ENCODE results near the gene NSD1. TPM values are rescaled to one million over a fixed set of nuclear protein-coding genes. Genes with fewer than 3 reads are reported as not detected.

Gene NSD1
- total RNA-seq, 2 donors from 2014 or later = 29.8 to 32.0 TPM

GRCh38 chr5:177271113-177271512 is 137.5 kb downstream of the NSD1 start:
- Histone ChIP-seq H3K4me3 (no peak overlapping the region), H3K27ac (peak overlapping the region in 1 of 4 donors; percentile 77), H3K36me3 (replicated peaks in 1 of 2; ENCODE audit: insufficient read depth in 1 of 2, low read depth in 2 of 2) (peaks cover 3 to 12% of the 10 kb centered on the region in 2 donors), H3K9me3 (no peaks in the 10 kb centered on the region), H3K27me3 (no peaks in the 10 kb centered on the region), H3K4me1 (peaks cover 31% of the 10 kb centered on the region)
- DNase-seq (no peak), ATAC-seq (no peak)
- intact Hi-C loops (cut with DNase I) = no loop called here
- TF ChIP-seq, protein P1, sequence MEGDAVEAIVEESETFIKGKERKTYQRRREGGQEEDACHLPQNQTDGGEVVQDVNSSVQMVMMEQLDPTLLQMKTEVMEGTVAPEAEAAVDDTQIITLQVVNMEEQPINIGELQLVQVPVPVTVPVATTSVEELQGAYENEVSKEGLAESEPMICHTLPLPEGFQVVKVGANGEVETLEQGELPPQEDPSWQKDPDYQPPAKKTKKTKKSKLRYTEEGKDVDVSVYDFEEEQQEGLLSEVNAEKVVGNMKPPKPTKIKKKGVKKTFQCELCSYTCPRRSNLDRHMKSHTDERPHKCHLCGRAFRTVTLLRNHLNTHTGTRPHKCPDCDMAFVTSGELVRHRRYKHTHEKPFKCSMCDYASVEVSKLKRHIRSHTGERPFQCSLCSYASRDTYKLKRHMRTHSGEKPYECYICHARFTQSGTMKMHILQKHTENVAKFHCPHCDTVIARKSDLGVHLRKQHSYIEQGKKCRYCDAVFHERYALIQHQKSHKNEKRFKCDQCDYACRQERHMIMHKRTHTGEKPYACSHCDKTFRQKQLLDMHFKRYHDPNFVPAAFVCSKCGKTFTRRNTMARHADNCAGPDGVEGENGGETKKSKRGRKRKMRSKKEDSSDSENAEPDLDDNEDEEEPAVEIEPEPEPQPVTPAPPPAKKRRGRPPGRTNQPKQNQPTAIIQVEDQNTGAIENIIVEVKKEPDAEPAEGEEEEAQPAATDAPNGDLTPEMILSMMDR (IDR thresholded peaks at IDR 0.05) = no peak
- no peak for TF ChIP-seq POLR2A (IDR thresholded peaks at IDR 0.05)
- WGBS, 2 donors = 76 to 93% methylated on average over 4 of the region's 4 CpGs

- H3K27ac ChIP-seq = no peak overlapping the region
- no peaks in the 10 kb centered on the region for H3K27me3 ChIP-seq
- no peak for TF ChIP-seq POLR2A (IDR thresholded peaks at IDR 0.05)
- TF ChIP-seq, protein P1 (IDR thresholded peaks at IDR 0.05) = no peak
- H3K9me3 ChIP-seq = no peaks in the 10 kb centered on the region
- intact Hi-C loops (cut with DNase I) = no loop called here
- 93 to 96% methylated on average over 6 of the region's 6 CpGs for WGBS, 2 donors
- DNase-seq (no peak), ATAC-seq (no peak)
- peaks cover 0 to 11% of the 10 kb centered on the region in 2 donors for H3K36me3 ChIP-seq (replicated peaks in 1 of 2; ENCODE audit: insufficient read depth in 1 of 2, low read depth in 2 of 2)
- H3K4me3 ChIP-seq = no peak overlapping the region
- peaks cover 7% of the 10 kb centered on the region for H3K4me1 ChIP-seq
Observed at GRCh38 chr5:177275883-177276282, 142.3 kb downstream of the NSD1 start.

- intact Hi-C loops (cut with DNase I) = no loop called here
- Histone ChIP-seq H3K27me3 (no peaks in the 10 kb centered on the region), H3K9me3 (no peaks in the 10 kb centered on the region), H3K4me1 (no peaks in the 10 kb centered on the region), H3K4me3 (no peak overlapping the region), H3K36me3 (replicated peaks in 1 of 2; ENCODE audit: insufficient read depth in 1 of 2, low read depth in 2 of 2) (peaks cover 0 to 9% of the 10 kb centered on the region in 2 donors), H3K27ac (peak overlapping the region in 1 of 4 donors; percentile 44)
- WGBS, 2 donors = 47 to 51% methylated on average over 1 of the region's 1 CpG
- DNase-seq (no peak), ATAC-seq (peak; percentile 48)
- TF ChIP-seq, protein P1 (IDR thresholded peaks at IDR 0.05) = no peak
- TF ChIP-seq POLR2A (IDR thresholded peaks at IDR 0.05) = no peak
Observed at GRCh38 chr5:177276886-177277285, 143.3 kb downstream of the NSD1 start.

- H3K36me3 ChIP-seq (replicated peaks in 1 of 2; ENCODE audit: insufficient read depth in 1 of 2, low read depth in 2 of 2) = peaks cover 7 to 26% of the 10 kb centered on the region in 2 donors
- 27 to 42% methylated on average over 2 of the region's 2 CpGs for WGBS, 2 donors
- ATAC-seq = peak; percentile 71
- H3K9me3 ChIP-seq = no peaks in the 10 kb centered on the region
- H3K4me1 ChIP-seq = peaks cover 5% of the 10 kb centered on the region
- TF ChIP-seq, protein P1 (IDR thresholded peaks at IDR 0.05) = no peak
- no peak for TF ChIP-seq POLR2A (IDR thresholded peaks at IDR 0.05)
- no peaks in the 10 kb centered on the region for H3K27me3 ChIP-seq
- intact Hi-C loops (cut with DNase I) = no loop called here
- DNase-seq = no peak
- H3K4me3 ChIP-seq = no peak overlapping the region
- no peak overlapping the region for H3K27ac ChIP-seq
Observed at GRCh38 chr5:177288191-177288590, 154.6 kb downstream of the NSD1 start.

- Histone ChIP-seq H3K9me3 (no peaks in the 10 kb centered on the region), H3K4me1 (peaks cover 6% of the 10 kb centered on the region), H3K4me3 (no peak overlapping the region), H3K27me3 (no peaks in the 10 kb centered on the region), H3K36me3 (replicated peaks in 1 of 2; ENCODE audit: insufficient read depth in 1 of 2, low read depth in 2 of 2) (peaks cover 15 to 32% of the 10 kb centered on the region in 2 donors), H3K27ac (no peak overlapping the region)
- no peak for DNase-seq
- 90 to 93% methylated on average over 12 of the region's 12 CpGs for WGBS, 2 donors
- intact Hi-C loops (cut with DNase I) = no loop called here
- ATAC-seq = no peak
- TF ChIP-seq, protein P1 (IDR thresholded peaks at IDR 0.05) = no peak
- no peak for TF ChIP-seq POLR2A (IDR thresholded peaks at IDR 0.05)
Observed at GRCh38 chr5:177290816-177291596, 157.4 kb downstream of the NSD1 start.
